ENCODE results near the gene TMEM200A.

Gene TMEM200A

GRCh38 chr6:130466748-130467061, 100.9 kb downstream of the TMEM200A start:
- Histone ChIP-seq H3K27ac (ENCODE audit: low read length) (no peak overlapping the region), H3K27me3 (ENCODE audit: insufficient read depth, low read length, poor library complexity) (no peaks in the 10 kb centered on the region), H3K4me1 (ENCODE audit: insufficient read depth, low read length) (no peaks in the 10 kb centered on the region), H3K36me3 (ENCODE audit: insufficient read depth, low read length) (no peaks in the 10 kb centered on the region), H2AFZ (ENCODE audit: low read depth, low read length) (no peak overlapping the region), H3K9ac (ENCODE audit: low read depth, low read length) (no peak overlapping the region), H3K9me3 (ENCODE audit: insufficient read depth, low read length, severe bottlenecking) (no peaks in the 10 kb centered on the region), H4K20me1 (ENCODE audit: insufficient read depth, low read length) (no peaks in the 10 kb centered on the region), H3K4me2 (ENCODE audit: insufficient read depth, low read length) (no peak overlapping the region), H3K4me3 (ENCODE audit: low read depth in 1 of 2, low read length in 2 of 2) (no peak overlapping the region), H3K79me2 (ENCODE audit: insufficient read depth, low read length) (no peaks in the 10 kb centered on the region)
- TF ChIP-seq CTCF (IDR thresholded peaks at IDR 0.05; ENCODE audit: borderline replicate concordance, extremely low read depth, low read length, poor library complexity, severe bottlenecking) (no peak), EZH2 (IDR thresholded peaks at IDR 0.05; ENCODE audit: borderline replicate concordance, low read depth, low read length, severe bottlenecking) (no peak)
- DNase-seq (no peak), ATAC-seq (ENCODE audit: insufficient read depth, low read depth) (no peak)

- no peaks in the 10 kb centered on the region for H3K36me3 ChIP-seq (ENCODE audit: insufficient read depth, low read length)
- TF ChIP-seq CTCF (IDR thresholded peaks at IDR 0.05; ENCODE audit: borderline replicate concordance, extremely low read depth, low read length, poor library complexity, severe bottlenecking) (no peak), EZH2 (IDR thresholded peaks at IDR 0.05; ENCODE audit: borderline replicate concordance, low read depth, low read length, severe bottlenecking) (no peak)
- H3K79me2 ChIP-seq (ENCODE audit: insufficient read depth, low read length): no peaks in the 10 kb centered on the region
- H3K4me3 ChIP-seq (ENCODE audit: low read depth in 1 of 2, low read length in 2 of 2): no peak overlapping the region
- DNase-seq: no peak
- no peak overlapping the region for H3K4me2 ChIP-seq (ENCODE audit: insufficient read depth, low read length)
- ATAC-seq (ENCODE audit: insufficient read depth, low read depth): peak; percentile 77
- no peaks in the 10 kb centered on the region for H4K20me1 ChIP-seq (ENCODE audit: insufficient read depth, low read length)
- H2AFZ ChIP-seq (ENCODE audit: low read depth, low read length): no peak overlapping the region
- no peak overlapping the region for H3K9ac ChIP-seq (ENCODE audit: low read depth, low read length)
- no peaks in the 10 kb centered on the region for H3K9me3 ChIP-seq (ENCODE audit: insufficient read depth, low read length, severe bottlenecking)
- no peaks in the 10 kb centered on the region for H3K4me1 ChIP-seq (ENCODE audit: insufficient read depth, low read length)
- no peak overlapping the region for H3K27ac ChIP-seq (ENCODE audit: low read length)
- H3K27me3 ChIP-seq (ENCODE audit: insufficient read depth, low read length, poor library complexity): no peaks in the 10 kb centered on the region
Measured at GRCh38 chr6:130467146-130468050, 101.6 kb downstream of the TMEM200A start.

- no peaks in the 10 kb centered on the region for H3K27me3 ChIP-seq (ENCODE audit: insufficient read depth, low read length, poor library complexity)
- H3K4me3 ChIP-seq (ENCODE audit: low read depth in 1 of 2, low read length in 2 of 2): no peak overlapping the region
- no peak for TF ChIP-seq CTCF (IDR thresholded peaks at IDR 0.05; ENCODE audit: borderline replicate concordance, extremely low read depth, low read length, poor library complexity, severe bottlenecking)
- TF ChIP-seq EZH2 (IDR thresholded peaks at IDR 0.05; ENCODE audit: borderline replicate concordance, low read depth, low read length, severe bottlenecking): no peak
- H3K4me2 ChIP-seq (ENCODE audit: insufficient read depth, low read length): no peak overlapping the region
- H3K36me3 ChIP-seq (ENCODE audit: insufficient read depth, low read length): no peaks in the 10 kb centered on the region
- peaks cover 16% of the 10 kb centered on the region for H3K9me3 ChIP-seq (ENCODE audit: insufficient read depth, low read length, severe bottlenecking)
- no peak overlapping the region for H2AFZ ChIP-seq (ENCODE audit: low read depth, low read length)
- ATAC-seq (ENCODE audit: insufficient read depth, low read depth): no peak
- H3K9ac ChIP-seq (ENCODE audit: low read depth, low read length): no peak overlapping the region
- no peaks in the 10 kb centered on the region for H3K4me1 ChIP-seq (ENCODE audit: insufficient read depth, low read length)
- DNase-seq: no peak
- no peaks in the 10 kb centered on the region for H3K79me2 ChIP-seq (ENCODE audit: insufficient read depth, low read length)
- no peaks in the 10 kb centered on the region for H4K20me1 ChIP-seq (ENCODE audit: insufficient read depth, low read length)
- H3K27ac ChIP-seq (ENCODE audit: low read length): no peak overlapping the region
Measured at GRCh38 chr6:130470766-130471165, 104.9 kb downstream of the TMEM200A start.

Data from DND-41 (cell line).